HG02763 (cell line): ENCODE results near the gene TNFSF13.

Source experiments
- ATAC-seq: cut with Tn5 transposase; IDR thresholded peaks from one replicate; pipeline ENCODE4 v1.9.1; 2021; ENCODE audit warnings: mild to moderate bottlenecking, moderate library complexity; ENCODE audit not compliant: unreplicated experiment

Gene TNFSF13

GRCh38 chr17:7573324-7574080, 15.0 kb downstream of the TNFSF13 start:
- ATAC-seq = no peak

GRCh38 chr17:7574176-7574953, 15.8 kb downstream of the TNFSF13 start:
- no peak for ATAC-seq

- ATAC-seq = no peak
Observed at GRCh38 chr17:7575481-7575883, 16.9 kb downstream of the TNFSF13 start.

GRCh38 chr17:7575959-7576358, 17.4 kb downstream of the TNFSF13 start:
- ATAC-seq = no peak

- no peak for ATAC-seq
Observed at GRCh38 chr17:7576432-7576937, 17.9 kb downstream of the TNFSF13 start.

GRCh38 chr17:7577327-7578199, 19.0 kb downstream of the TNFSF13 start:
- ATAC-seq = no peak

- no peak for ATAC-seq
Observed at GRCh38 chr17:7579001-7579833, 20.7 kb downstream of the TNFSF13 start, which contains the start of gene CD68. Gene CD68 (plus strand): TSS chr17:7579638. CDS start chr17:7579678, 40 bp downstream.

- no peak for ATAC-seq
Observed at GRCh38 chr17:7579834-7580603, 21.5 kb downstream of the TNFSF13 start.

DNA sequence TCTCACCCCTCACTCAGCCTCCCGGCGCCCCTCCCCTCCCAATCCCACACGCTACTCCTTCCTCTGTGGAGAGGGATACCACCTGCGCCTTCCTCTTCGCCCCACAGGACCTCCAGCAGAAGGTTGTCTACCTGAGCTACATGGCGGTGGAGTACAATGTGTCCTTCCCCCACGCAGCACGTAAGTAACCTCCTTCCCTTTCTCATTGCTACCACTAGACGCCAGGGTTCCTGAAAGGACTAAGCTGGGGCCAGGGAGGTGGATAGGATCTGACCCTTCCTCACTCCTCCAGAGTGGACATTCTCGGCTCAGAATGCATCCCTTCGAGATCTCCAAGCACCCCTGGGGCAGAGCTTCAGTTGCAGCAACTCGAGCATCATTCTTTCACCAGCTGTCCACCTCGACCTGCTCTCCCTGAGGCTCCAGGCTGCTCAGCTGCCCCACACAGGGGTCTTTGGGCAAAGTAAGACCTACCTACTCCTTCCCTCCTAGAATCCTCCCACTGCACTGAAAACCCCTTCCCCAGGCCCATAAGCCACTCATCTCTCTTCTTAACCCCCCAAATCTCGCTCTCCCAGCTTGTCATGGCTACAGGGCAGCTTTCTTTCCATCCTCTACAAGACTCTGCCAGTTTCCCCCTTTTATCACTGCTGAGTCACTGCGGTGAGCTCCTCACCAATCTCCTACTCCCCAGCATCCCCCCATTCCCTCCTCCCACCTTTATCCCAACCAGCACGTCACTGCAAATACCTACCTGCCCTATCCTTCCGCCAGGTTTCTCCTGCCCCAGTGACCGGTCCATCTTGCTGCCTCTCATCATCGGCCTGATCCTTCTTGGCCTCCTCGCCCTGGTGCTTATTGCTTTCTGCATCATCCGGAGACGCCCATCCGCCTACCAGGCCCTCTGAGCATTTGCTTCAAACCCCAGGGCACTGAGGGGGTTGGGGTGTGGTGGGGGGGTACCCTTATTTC, 22.3 kb downstream of the TNFSF13 start:
- ATAC-seq = no peak

DNA sequence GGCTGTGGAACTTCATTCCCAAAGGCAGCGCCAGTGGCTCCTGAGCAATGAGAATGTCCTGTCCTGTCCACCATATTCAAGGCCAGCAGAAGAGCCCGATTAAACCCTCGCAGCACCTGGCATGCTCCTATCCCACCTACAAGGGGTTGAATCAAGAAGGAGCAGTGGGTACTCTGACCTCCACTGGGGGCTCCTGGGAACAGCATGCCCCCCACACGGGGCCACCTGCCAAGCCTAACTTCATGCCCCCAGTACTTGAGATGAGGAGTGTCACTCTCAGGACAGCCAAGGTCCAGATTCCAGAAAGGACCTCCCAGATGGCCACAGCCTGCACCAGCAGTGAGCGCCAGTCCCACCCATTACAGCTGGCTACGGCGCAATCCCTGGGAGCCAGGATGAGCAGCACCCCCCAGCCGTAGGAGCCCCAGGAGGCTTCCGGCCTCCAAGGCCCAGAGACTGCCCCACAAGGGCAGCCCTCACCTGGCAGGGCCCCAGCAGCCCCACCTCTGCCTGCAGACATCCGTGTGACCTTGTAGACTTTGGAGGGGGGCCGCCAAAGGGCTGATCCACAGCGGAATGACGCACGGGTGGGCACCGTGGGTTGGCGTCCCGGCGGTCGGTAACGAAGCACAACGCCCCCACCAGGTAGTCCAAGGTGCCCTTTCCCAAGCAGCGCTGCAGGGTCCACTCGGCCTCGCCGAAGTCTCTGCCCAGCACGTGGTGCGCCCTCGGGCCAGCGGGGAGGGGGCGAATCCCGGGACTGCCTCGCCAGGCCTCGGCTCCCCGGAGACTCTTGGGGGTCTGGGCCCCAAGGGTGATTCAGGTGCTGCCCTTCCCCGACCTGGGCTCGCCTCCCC, 24.1 kb downstream of the TNFSF13 start:
- ATAC-seq = no peak

GRCh38 chr17:7583253-7584109, 24.9 kb downstream of the TNFSF13 start, which contains the start of gene MPDU1:
Gene MPDU1 (plus strand): TSS chr17:7583852. CDS start chr17:7583863, 11 bp downstream.
- peak; percentile 71 for ATAC-seq

DNA sequence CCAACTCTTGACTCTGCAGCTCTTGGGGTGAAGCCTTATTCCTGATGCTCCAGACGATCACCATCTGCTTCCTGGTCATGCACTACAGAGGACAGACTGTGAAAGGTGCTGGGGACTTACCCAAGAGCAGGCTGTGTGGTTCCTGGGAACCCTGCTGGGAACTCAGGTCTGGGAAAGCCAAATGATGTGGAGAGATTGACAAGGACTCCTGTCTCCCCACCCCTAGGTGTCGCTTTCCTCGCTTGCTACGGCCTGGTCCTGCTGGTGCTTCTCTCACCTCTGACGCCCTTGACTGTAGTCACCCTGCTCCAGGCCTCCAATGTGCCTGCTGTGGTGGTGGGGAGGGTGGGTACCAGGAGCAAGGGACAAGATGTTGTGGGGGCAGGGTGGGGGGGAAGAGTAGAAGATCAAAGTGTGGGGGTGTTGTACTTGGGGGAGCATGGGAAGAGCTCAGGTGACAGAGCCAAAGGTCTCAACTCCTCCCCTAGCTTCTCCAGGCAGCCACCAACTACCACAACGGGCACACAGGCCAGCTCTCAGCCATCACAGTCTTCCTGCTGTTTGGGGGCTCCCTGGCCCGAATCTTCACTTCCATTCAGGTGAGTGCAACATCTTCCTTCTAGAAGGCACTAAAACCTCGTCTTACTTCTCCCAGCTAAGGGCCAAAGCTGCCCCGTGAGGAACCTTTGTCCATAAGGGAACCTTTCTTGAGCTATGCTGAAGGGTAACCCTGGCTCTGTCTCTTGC, 28.3 kb downstream of the TNFSF13 start:
- ATAC-seq = no peak

- ATAC-seq = no peak
Observed at GRCh38 chr17:7587420-7588151, 29.0 kb downstream of the TNFSF13 start.

- no peak for ATAC-seq
Observed at GRCh38 chr17:7588553-7589203, 30.1 kb downstream of the TNFSF13 start.
